MM.1S (cell line): ENCODE results near the gene THADA.

Experiments
- CTCF ChIP-seq: fragments of 300-600 bp; sonication (generic); IDR thresholded peaks from 2 replicates; pipeline ENCODE4 v1.5.1; 2016; ENCODE audit warnings: antibody characterized with exemption, low read length, mixed read lengths
- EZH2 ChIP-seq: fragments of 300-600 bp; sonication (generic); optimal IDR thresholded peaks from 2 replicates; pipeline ENCODE3; 2017; ENCODE audit warnings: low read depth, mild to moderate bottlenecking, antibody characterized with exemption, low read length, mixed read lengths
- EZH2phosphoT487 ChIP-seq: fragments of 300-600 bp; sonication (generic); IDR thresholded peaks from 2 replicates; pipeline ENCODE4 v1.6.1; 2018; ENCODE audit warnings: antibody characterized with exemption, low read length

DNA sequence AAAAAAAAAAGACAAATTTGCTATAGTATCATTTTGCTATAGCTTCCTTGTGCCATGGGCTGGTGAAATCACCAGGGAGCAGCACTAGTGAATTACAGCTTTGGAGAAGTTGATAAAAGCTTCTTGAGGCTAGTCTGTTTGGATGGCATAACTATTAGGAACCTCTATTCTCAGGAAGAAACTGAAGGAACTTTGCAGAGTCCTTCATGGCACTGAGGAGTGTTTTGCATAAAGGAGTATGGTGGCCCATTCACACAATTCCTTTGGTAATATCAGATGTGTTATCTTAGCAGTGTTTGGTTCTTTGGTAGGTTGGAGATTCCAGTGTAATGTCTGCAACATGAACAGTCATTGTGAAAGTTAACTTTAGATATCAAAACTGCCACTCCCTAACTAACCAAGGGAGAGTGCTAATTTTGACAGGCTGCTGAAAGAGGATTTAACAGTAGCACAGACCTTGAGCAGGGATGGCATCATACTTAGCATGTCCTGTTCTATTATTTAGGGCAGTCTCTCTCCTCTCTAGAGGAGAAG, 292.8 kb downstream of the THADA start:
- TF ChIP-seq CTCF = no peak
- no peak for TF ChIP-seq EZH2
- no peak for TF ChIP-seq EZH2phosphoT487
